ENCODE results near the gene FSTL4. TPM values are rescaled to one million over a fixed set of nuclear protein-coding genes. Genes with fewer than 3 reads are reported as not detected.
"Not testable (repeated sequence)": the region's sequence is repeated elsewhere in the genome, so short reads cannot be mapped to it uniquely, and the experiment has no call there.

The FSTL4 gene
- total RNA-seq, 1 experiment from 2014 or later, result not detected

DNA sequence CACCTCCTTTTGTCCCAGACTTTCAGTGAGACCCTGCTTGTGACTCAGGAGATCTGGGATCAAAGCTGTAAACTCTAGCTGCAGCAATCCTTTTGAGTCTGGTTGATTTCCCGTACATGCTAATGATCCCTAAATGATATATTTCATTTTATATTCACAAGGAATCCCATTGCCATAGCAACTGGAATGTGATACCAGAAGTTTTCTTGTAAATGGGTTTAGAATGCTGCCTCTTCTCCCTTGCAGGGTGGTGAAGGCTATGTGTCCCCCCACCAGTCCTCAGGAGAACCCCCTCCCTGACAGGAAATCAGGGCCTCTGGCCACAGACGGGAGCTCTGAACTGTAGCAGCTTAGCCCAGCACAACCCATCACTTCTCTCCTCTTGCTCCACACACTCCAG is 215.0 kb downstream of the FSTL4 start:
- H3K27ac ChIP-seq, result no peak overlapping the region
- H3K79me2 ChIP-seq (ENCODE audit: low read depth), result no peaks in the 10 kb centered on the region
- CTCF ChIA-PET, result no interaction called here
- intact Hi-C loops (cut with micrococcal nuclease; ENCODE audit: unreplicated experiment), result no loop called here
- H3K4me2 ChIP-seq, result no peak overlapping the region
- no peaks in the 10 kb centered on the region for H3K9me3 ChIP-seq (ENCODE audit: insufficient read depth, low read depth)
- no peak overlapping the region for H3K4me3 ChIP-seq
- no peaks in the 10 kb centered on the region for H3K9me2 ChIP-seq (ENCODE audit: insufficient read depth)
- H3K36me3 ChIP-seq (ENCODE audit: low read depth), result no peaks in the 10 kb centered on the region
- POLR2A ChIA-PET (ENCODE audit: unreplicated experiment), result no interaction called here
- H2AFZ ChIP-seq, result no peak overlapping the region
- DNase-seq, result no peak
- H3K27me3 ChIP-seq (ENCODE audit: insufficient read depth, low read depth), result no peaks in the 10 kb centered on the region
- BruUV-seq (replicated peaks), result no TSS peak
- no peaks in the 10 kb centered on the region for H3K4me1 ChIP-seq (replicated peaks; ENCODE audit: insufficient read depth)
- no peaks in the 10 kb centered on the region for H4K20me1 ChIP-seq (ENCODE audit: insufficient read depth)
- H3F3A ChIP-seq (ENCODE audit: insufficient read depth, low read depth), result no peaks in the 10 kb centered on the region
- TF ChIP-seq, protein P1, sequence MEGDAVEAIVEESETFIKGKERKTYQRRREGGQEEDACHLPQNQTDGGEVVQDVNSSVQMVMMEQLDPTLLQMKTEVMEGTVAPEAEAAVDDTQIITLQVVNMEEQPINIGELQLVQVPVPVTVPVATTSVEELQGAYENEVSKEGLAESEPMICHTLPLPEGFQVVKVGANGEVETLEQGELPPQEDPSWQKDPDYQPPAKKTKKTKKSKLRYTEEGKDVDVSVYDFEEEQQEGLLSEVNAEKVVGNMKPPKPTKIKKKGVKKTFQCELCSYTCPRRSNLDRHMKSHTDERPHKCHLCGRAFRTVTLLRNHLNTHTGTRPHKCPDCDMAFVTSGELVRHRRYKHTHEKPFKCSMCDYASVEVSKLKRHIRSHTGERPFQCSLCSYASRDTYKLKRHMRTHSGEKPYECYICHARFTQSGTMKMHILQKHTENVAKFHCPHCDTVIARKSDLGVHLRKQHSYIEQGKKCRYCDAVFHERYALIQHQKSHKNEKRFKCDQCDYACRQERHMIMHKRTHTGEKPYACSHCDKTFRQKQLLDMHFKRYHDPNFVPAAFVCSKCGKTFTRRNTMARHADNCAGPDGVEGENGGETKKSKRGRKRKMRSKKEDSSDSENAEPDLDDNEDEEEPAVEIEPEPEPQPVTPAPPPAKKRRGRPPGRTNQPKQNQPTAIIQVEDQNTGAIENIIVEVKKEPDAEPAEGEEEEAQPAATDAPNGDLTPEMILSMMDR (conservative IDR thresholded peaks at IDR 0.05), result no peak
- TF ChIP-seq EZH2 (IDR thresholded peaks at IDR 0.05; ENCODE audit: low read depth), result no peak

DNA sequence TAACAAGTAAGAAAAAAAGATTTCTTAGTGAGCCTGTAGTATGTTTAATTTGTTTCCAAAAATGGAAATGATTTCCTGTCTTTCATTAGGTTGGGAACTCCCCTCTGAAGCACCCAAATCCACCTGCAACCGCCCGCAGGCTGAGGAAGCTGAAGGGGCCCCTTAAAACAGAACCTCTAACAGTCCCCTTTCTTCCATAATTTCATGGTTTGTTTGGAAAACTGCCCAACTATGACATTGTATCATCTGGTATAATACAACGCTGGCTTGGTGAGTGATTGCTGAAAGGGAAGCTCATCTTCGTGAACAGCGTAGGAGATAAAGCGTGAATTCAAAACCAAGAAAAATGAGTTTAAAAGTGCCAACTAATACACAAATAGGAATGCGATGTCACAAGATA is 215.5 kb downstream of the FSTL4 start:
- POLR2A ChIA-PET (ENCODE audit: unreplicated experiment), result no interaction called here
- TF ChIP-seq, protein P1 (conservative IDR thresholded peaks at IDR 0.05), result no peak
- no peak for TF ChIP-seq EZH2 (IDR thresholded peaks at IDR 0.05; ENCODE audit: low read depth)
- no peaks in the 10 kb centered on the region for H3K9me3 ChIP-seq (ENCODE audit: insufficient read depth, low read depth)
- H2AFZ ChIP-seq, result no peak overlapping the region
- H3K36me3 ChIP-seq (ENCODE audit: low read depth), result no peaks in the 10 kb centered on the region
- intact Hi-C loops (cut with micrococcal nuclease; ENCODE audit: unreplicated experiment), result no loop called here
- H3K79me2 ChIP-seq (ENCODE audit: low read depth), result no peaks in the 10 kb centered on the region
- no peak overlapping the region for H3K27ac ChIP-seq
- CTCF ChIA-PET, result no interaction called here
- H3K9me2 ChIP-seq (ENCODE audit: insufficient read depth), result no peaks in the 10 kb centered on the region
- no peak overlapping the region for H3K4me2 ChIP-seq
- no peak overlapping the region for H3K4me3 ChIP-seq
- H3K27me3 ChIP-seq (ENCODE audit: insufficient read depth, low read depth), result no peaks in the 10 kb centered on the region
- H3K4me1 ChIP-seq (replicated peaks; ENCODE audit: insufficient read depth), result no peaks in the 10 kb centered on the region
- H3F3A ChIP-seq (ENCODE audit: insufficient read depth, low read depth), result no peaks in the 10 kb centered on the region
- no peak for DNase-seq
- no peaks in the 10 kb centered on the region for H4K20me1 ChIP-seq (ENCODE audit: insufficient read depth)
- BruUV-seq (replicated peaks), result no TSS peak

- Histone ChIP-seq H3K9me3 (ENCODE audit: insufficient read depth, low read depth) (no peaks in the 10 kb centered on the region), H4K20me1 (ENCODE audit: insufficient read depth) (no peaks in the 10 kb centered on the region), H3K27ac (no peak overlapping the region), H3K4me3 (no peak overlapping the region), H3K36me3 (ENCODE audit: low read depth) (no peaks in the 10 kb centered on the region), H3K4me2 (no peak overlapping the region), H3K4me1 (replicated peaks; ENCODE audit: insufficient read depth) (no peaks in the 10 kb centered on the region), H3K27me3 (ENCODE audit: insufficient read depth, low read depth) (no peaks in the 10 kb centered on the region), H2AFZ (no peak overlapping the region), H3K79me2 (ENCODE audit: low read depth) (no peaks in the 10 kb centered on the region), H3F3A (ENCODE audit: insufficient read depth, low read depth) (no peaks in the 10 kb centered on the region), H3K9me2 (ENCODE audit: insufficient read depth) (no peaks in the 10 kb centered on the region)
- TF ChIP-seq, protein P1 (conservative IDR thresholded peaks at IDR 0.05), result no peak
- TF ChIP-seq EZH2 (IDR thresholded peaks at IDR 0.05; ENCODE audit: low read depth), result no peak
- POLR2A ChIA-PET (ENCODE audit: unreplicated experiment), result no interaction called here
- intact Hi-C loops (cut with micrococcal nuclease; ENCODE audit: unreplicated experiment), result no loop called here
- no peak for DNase-seq
- no TSS peak for BruUV-seq (replicated peaks)
- CTCF ChIA-PET, result no interaction called here
Observed at GRCh38 chr5:133396187-133396741, 216.1 kb downstream of the FSTL4 start.

DNA sequence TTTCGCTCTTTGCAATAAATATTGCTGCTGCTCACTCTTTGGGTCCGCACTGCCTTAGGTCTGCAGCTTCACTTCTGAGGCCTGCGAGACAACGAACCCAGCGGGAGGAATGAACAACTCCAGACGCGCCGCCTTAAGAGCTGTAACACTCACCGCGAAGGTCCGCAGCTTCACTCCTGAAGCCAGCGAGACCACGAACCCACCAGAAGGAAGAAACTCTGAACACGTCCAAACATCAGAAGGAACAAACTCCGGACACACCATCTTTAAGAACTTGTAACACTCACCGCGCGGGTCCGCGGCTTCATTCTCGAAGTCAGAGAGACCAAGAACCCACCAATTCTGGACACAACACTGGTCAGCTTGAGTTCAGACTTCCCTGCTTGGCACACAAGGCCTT is 217.1 kb downstream of the FSTL4 start:
- POLR2A ChIA-PET (ENCODE audit: unreplicated experiment); H3K9me3 ChIP-seq (ENCODE audit: insufficient read depth, low read depth); H3K36me3 ChIP-seq (ENCODE audit: low read depth); H3F3A ChIP-seq (ENCODE audit: insufficient read depth, low read depth); H3K27me3 ChIP-seq (ENCODE audit: insufficient read depth, low read depth); H3K4me2 ChIP-seq; DNase-seq; BruUV-seq (replicated peaks); H2AFZ ChIP-seq; H3K4me3 ChIP-seq; intact Hi-C loops (cut with micrococcal nuclease; ENCODE audit: unreplicated experiment); H3K4me1 ChIP-seq (replicated peaks; ENCODE audit: insufficient read depth); H3K9me2 ChIP-seq (ENCODE audit: insufficient read depth); H3K27ac ChIP-seq; H3K79me2 ChIP-seq (ENCODE audit: low read depth); H4K20me1 ChIP-seq (ENCODE audit: insufficient read depth); CTCF ChIA-PET: not testable (repeated sequence)

- H3K4me1 ChIP-seq (replicated peaks; ENCODE audit: insufficient read depth); H3K36me3 ChIP-seq (ENCODE audit: low read depth); H3K79me2 ChIP-seq (ENCODE audit: low read depth); H3K4me3 ChIP-seq; BruUV-seq (replicated peaks); H3K27me3 ChIP-seq (ENCODE audit: insufficient read depth, low read depth); H2AFZ ChIP-seq; H4K20me1 ChIP-seq (ENCODE audit: insufficient read depth); POLR2A ChIA-PET (ENCODE audit: unreplicated experiment); CTCF ChIA-PET; H3K9me2 ChIP-seq (ENCODE audit: insufficient read depth); intact Hi-C loops (cut with micrococcal nuclease; ENCODE audit: unreplicated experiment); H3K9me3 ChIP-seq (ENCODE audit: insufficient read depth, low read depth); H3K27ac ChIP-seq; DNase-seq; H3F3A ChIP-seq (ENCODE audit: insufficient read depth, low read depth); H3K4me2 ChIP-seq: not testable (repeated sequence)
Observed at GRCh38 chr5:133394477-133394817, 217.9 kb downstream of the FSTL4 start.
